ENCODE measurements around the gene CBFA2T3.

GRCh38 chr16:88886420-88886844 is 90.6 kb downstream of the CBFA2T3 start:
- no peak for TF ChIP-seq CTCF (IDR thresholded peaks at IDR 0.05; ENCODE audit: insufficient read depth, low read length)
- no peak for TF ChIP-seq POLR2AphosphoS5 (IDR thresholded peaks at IDR 0.05; ENCODE audit: low read depth)
- no peak for TF ChIP-seq GABPA (IDR thresholded peaks at IDR 0.05; ENCODE audit: low read depth)
- no peak for TF ChIP-seq REST (IDR thresholded peaks at IDR 0.05; ENCODE audit: insufficient replicate concordance, low read depth)
- no peak for TF ChIP-seq SPI1 (IDR thresholded peaks at IDR 0.05; ENCODE audit: borderline replicate concordance, low read depth)

Measured in HL-60 (cell line).